BJ (cell line): Measurements from ENCODE around the gene STK32C. TPM values are rescaled to one million over a fixed set of nuclear protein-coding genes. Genes with fewer than 3 reads are reported as not detected.

Experiments
- CTCF ChIA-PET: fragments of 350-600 bp; formaldehyde crosslinking; extraction: SDS; loops from one replicate; lab custom pipeline; 2021; ENCODE audit warnings: antibody characterized with exemption, inconsistent platforms; lab: Yijun Ruan, JAX
- POLR2A ChIA-PET: fragments of 300-600 bp; sonication (Branson Sonifier 250); formaldehyde crosslinking; extraction: SDS; loops from one replicate; lab custom pipeline; 2021; ENCODE audit warnings: antibody characterized with exemption; lab: Charles Lee
- DNase-seq: peaks from one replicate; pipeline ENCODE4 v3.0.0-alpha.2; 2011; ENCODE audit warnings: low read depth
- H3K27me3 ChIP-seq: 2 replicates; pipeline ENCODE4 v1.6.0; 2011; ENCODE audit warnings: low read length; ENCODE audit not compliant: control insufficient read depth, insufficient read depth
- H3K36me3 ChIP-seq: 2 replicates; pipeline ENCODE4 v1.5.1; 2011; ENCODE audit warnings: low read length; ENCODE audit not compliant: control insufficient read depth, insufficient read depth
- H3K4me3 ChIP-seq: 2 replicates; pipeline ENCODE4 v1.5.1; 2011; ENCODE audit warnings: low read depth, mild to moderate bottlenecking, control low read depth, low read length
- CTCF ChIP-seq: IDR thresholded peaks from 2 replicates; pipeline ENCODE4 v1.5.1; 2011; ENCODE audit warnings: low read depth, mild to moderate bottlenecking, control low read depth, inconsistent platforms, low read length, moderate library complexity; ENCODE audit not compliant: insufficient read depth
- polyA plus RNA-seq: library from polyadenylated mRNA; depleted of rRNA; stranded (reverse); fragments of >200 nt; gene quantifications from 2 replicates; pipeline ENCODE4 v1.2.3, GENCODE V29; 2011

STK32C gene
- polyA plus RNA-seq, 1 experiment: 12.1 TPM

GRCh38 chr10:132241086-132241485 lies 66.7 kb downstream of the STK32C start:
- POLR2A ChIA-PET: no interaction called here
- CTCF ChIA-PET: no interaction called here
- H3K27me3 ChIP-seq: no peaks in the 10 kb centered on the region
- no peak overlapping the region for H3K4me3 ChIP-seq
- H3K36me3 ChIP-seq: no peaks in the 10 kb centered on the region
- TF ChIP-seq CTCF: no peak
- DNase-seq: no peak

GRCh38 chr10:132240581-132240980 lies 67.2 kb downstream of the STK32C start:
- no peaks in the 10 kb centered on the region for H3K27me3 ChIP-seq
- DNase-seq: no peak
- POLR2A ChIA-PET: no interaction called here
- no peak for TF ChIP-seq CTCF
- H3K4me3 ChIP-seq: no peak overlapping the region
- CTCF ChIA-PET: interaction anchor here (1.0 kb wide), 1 partner anchor 213 kb away, joined by 4 read pairs; no protein-coding TSS in a partner anchor
- H3K36me3 ChIP-seq: no peaks in the 10 kb centered on the region

GRCh38 chr10:132240156-132240555 lies 67.6 kb downstream of the STK32C start:
- TF ChIP-seq CTCF: no peak
- H3K27me3 ChIP-seq: no peaks in the 10 kb centered on the region
- ChIA-PET CTCF (interaction anchor here (1.0 kb wide), 1 partner anchor 214 kb away, joined by 4 read pairs; no protein-coding TSS in a partner anchor), POLR2A (no interaction called here)
- DNase-seq: no peak
- no peaks in the 10 kb centered on the region for H3K36me3 ChIP-seq
- no peak overlapping the region for H3K4me3 ChIP-seq

GRCh38 chr10:132239126-132240031 lies 68.4 kb downstream of the STK32C start:
- CTCF ChIA-PET: interaction anchor here (1.0 kb wide), 1 partner anchor 214 kb away, joined by 4 read pairs; no protein-coding TSS in a partner anchor
- DNase-seq: no peak

More at GRCh38 chr10:132239126-132240031, 68.4 kb downstream of the STK32C start:
- H3K27me3 ChIP-seq: no peaks in the 10 kb centered on the region
- no peaks in the 10 kb centered on the region for H3K36me3 ChIP-seq
- TF ChIP-seq CTCF: no peak
- POLR2A ChIA-PET: no interaction called here
- no peak overlapping the region for H3K4me3 ChIP-seq
